HCT116 (cell line): ENCODE measurements around the gene TFF1. TPM values are rescaled to one million over a fixed set of nuclear protein-coding genes. Genes with fewer than 3 reads are reported as not detected.

Experiments used
- ATAC-seq: fragments of 200-7000 bp; cut with Tn5 transposase; 2 replicates; pipeline ENCODE4 v1.9.1; 2020; ENCODE audit warnings: mild to moderate bottlenecking, moderate library complexity
- BruUV-seq: library from RNA; stranded (reverse); fragments of 400-500 nt; replicated peaks from 2 replicates; lab custom pipeline; 2021; lab: Mats Ljungman, UMichigan
- CTCF ChIA-PET: fragments of 300-600 bp; sonication (Branson Sonifier 250); formaldehyde crosslinking; loops from one replicate; lab custom pipeline; 2021; ENCODE audit warnings: antibody characterized with exemption; lab: Charles Lee
- POLR2A ChIA-PET: fragments of 300-600, 350-600 bp; sonication (Branson Sonifier 250); formaldehyde crosslinking; loops from one replicate; lab custom pipeline; 2021; ENCODE audit warnings: antibody characterized with exemption; lab: Charles Lee
- RAD21 ChIA-PET, 2 experiments: fragments of 300-600 bp; sonication (Branson Sonifier 250); formaldehyde crosslinking; loops; one replicate each; lab custom pipeline; 2023; ENCODE audit warnings: low total read pairs in 2 of 2; ENCODE audit not compliant: uncharacterized antibody in 2 of 2, unreplicated experiment in 2 of 2, low non-redundant PET in 1 of 2; lab: Charles Lee
- DNase-seq: peaks from one replicate; pipeline ENCODE4 v3.0.0-alpha.2; 2010; ENCODE audit warnings: low read depth, low spot score
- H2AFZ ChIP-seq: fragments of 200-600 bp; shearing (Covaris generic), sonication (generic); 2 replicates; pipeline ENCODE4 v1.6.1; 2017; ENCODE audit warnings: low read depth, mixed run types, mixed read lengths, antibody characterized with exemption, low read length; ENCODE audit not compliant: poor library complexity, severe bottlenecking
- H3K27ac ChIP-seq: 2 replicates; pipeline ENCODE4 v1.5.1; 2012; ENCODE audit warnings: low read depth, low read length
- H3K27me3 ChIP-seq: fragments of 200-600 bp; sonication (generic); 2 replicates; pipeline ENCODE4 v1.6.1; 2016; ENCODE audit warnings: mixed run types, low read length, mixed read lengths; ENCODE audit not compliant: insufficient read depth
- H3K36me3 ChIP-seq, 2 experiments: fragments of 200-500 bp in 1 of 2; fragments of 200-600 bp in 1 of 2; sonication (Bioruptor generic) in 1 of 2; sonication (generic) in 1 of 2; 2 replicates each; pipeline versions ENCODE4 v1.5.1 to v1.6.1; 2014 to 2016; ENCODE audit warnings: low read length in 2 of 2, inconsistent platforms in 1 of 2, mixed read lengths in 1 of 2, mixed run types in 1 of 2; ENCODE audit not compliant: insufficient read depth in 2 of 2, control insufficient read depth in 1 of 2
- H3K4me1 ChIP-seq, 2 experiments: fragments of 200-600 bp in 1 of 2; sonication (generic) in 1 of 2; 2 replicates each; pipeline versions ENCODE4 v1.5.1 to v1.6.1; 2012 to 2017; ENCODE audit warnings: low read length in 2 of 2, inconsistent platforms in 1 of 2, mild to moderate bottlenecking in 1 of 2, mixed read lengths in 1 of 2, mixed run types in 1 of 2, moderate library complexity in 1 of 2; ENCODE audit not compliant: insufficient read depth in 2 of 2, control insufficient read depth in 1 of 2
- H3K4me2 ChIP-seq: fragments of 200-600 bp; sonication (generic); 2 replicates; pipeline ENCODE4 v1.6.1; 2017; ENCODE audit warnings: mixed run types, low read length, mixed read lengths
- H3K4me3 ChIP-seq, 2 experiments: fragments of 200-600 bp in 1 of 2; sonication (generic) in 1 of 2; replicated peaks in 1 of 2; 2 replicates each; pipeline ENCODE4 v1.5.1; 2011 to 2016; ENCODE audit warnings: low read length in 2 of 2, control low read depth in 1 of 2, low read depth in 1 of 2, mild to moderate bottlenecking in 1 of 2, mixed read lengths in 1 of 2, mixed run types in 1 of 2
- H3K79me2 ChIP-seq: fragments of 200-600 bp; sonication (generic); 2 replicates; pipeline ENCODE4 v1.6.1; 2017; ENCODE audit warnings: mild to moderate bottlenecking, mixed run types, low read length, moderate library complexity, mixed read lengths; ENCODE audit not compliant: insufficient read depth
- H3K9ac ChIP-seq: fragments of 200-600 bp; sonication (generic); 2 replicates; pipeline ENCODE4 v1.6.1; 2016; ENCODE audit warnings: low read length, mixed read lengths
- H3K9me2 ChIP-seq: fragments of 200-600 bp; sonication (generic), shearing (Covaris generic); 2 replicates; pipeline ENCODE4 v1.6.1; 2017; ENCODE audit warnings: mixed run types, mild to moderate bottlenecking, moderate library complexity; ENCODE audit not compliant: insufficient read depth
- H3K9me3 ChIP-seq, 2 experiments: fragments of 200-500 bp in 1 of 2; fragments of 200-600 bp in 1 of 2; sonication (Bioruptor generic) in 1 of 2; sonication (generic) in 1 of 2; 2 replicates each; pipeline ENCODE4 v1.6.1; 2014 to 2017; ENCODE audit warnings: low read length in 2 of 2, mixed read lengths in 2 of 2, inconsistent platforms in 1 of 2, low read depth in 1 of 2, mild to moderate bottlenecking in 1 of 2, mixed run types in 1 of 2, moderate library complexity in 1 of 2; ENCODE audit not compliant: control insufficient read depth in 1 of 2, insufficient read depth in 1 of 2
- H4K20me1 ChIP-seq: fragments of 200-600 bp; sonication (generic), shearing (Covaris generic); 2 replicates; pipeline ENCODE4 v1.6.1; 2017; ENCODE audit warnings: mixed run types, mild to moderate bottlenecking, moderate library complexity; ENCODE audit not compliant: insufficient read depth
- CBX3 ChIP-seq: IDR thresholded peaks from 2 replicates; pipeline ENCODE4 v1.6.1; 2012; ENCODE audit warnings: low read depth
- ELF1 ChIP-seq: IDR thresholded peaks from 2 replicates; pipeline ENCODE4 v1.6.1; 2012; ENCODE audit warnings: low read depth, borderline replicate concordance
- EZH2 ChIP-seq: fragments of 200-600 bp; sonication (generic); IDR thresholded peaks from 2 replicates; pipeline ENCODE4 v1.6.1; 2017; ENCODE audit warnings: antibody characterized with exemption, mixed run types
- EZH2phosphoT487 ChIP-seq: fragments of 200-600 bp; IDR thresholded peaks from 2 replicates; pipeline ENCODE4 v1.6.1; 2018; ENCODE audit warnings: antibody characterized with exemption, borderline replicate concordance
- FOSL1 ChIP-seq: IDR thresholded peaks from 2 replicates; pipeline ENCODE4 v1.6.1; 2012; ENCODE audit warnings: low read depth
- POLR2A ChIP-seq: IDR thresholded peaks from 2 replicates; pipeline ENCODE4 v1.7.0; 2011; ENCODE audit warnings: borderline replicate concordance; ENCODE audit not compliant: insufficient read depth, insufficient read length; ENCODE audit errors: extremely low read depth
- POLR2AphosphoS5 ChIP-seq: IDR thresholded peaks from 2 replicates; pipeline ENCODE4 v1.6.1; 2011; ENCODE audit warnings: mild to moderate bottlenecking, low read depth, low read length, moderate library complexity
- RAD21 ChIP-seq: IDR thresholded peaks from 2 replicates; pipeline ENCODE4 v1.6.1; 2012; ENCODE audit warnings: low read depth, mild to moderate bottlenecking
- SP1 ChIP-seq: IDR thresholded peaks from 2 replicates; pipeline ENCODE4 v1.6.1; 2012; ENCODE audit warnings: low read depth
- ZFX ChIP-seq: fragments of 450-650 bp; IDR thresholded peaks from 2 replicates; pipeline ENCODE4 v1.6.1; 2017
- intact Hi-C: fragments of 100-400 bp; cut with micrococcal nuclease; formaldehyde crosslinking; loops from 2 replicates; pipeline ENCODE4 v1.10.0; 2022
- total RNA-seq: library from RNA; stranded (reverse); gene quantifications from one replicate; pipeline ENCODE4 v1.2.1, GENCODE V29; 2021; ENCODE audit not compliant: unreplicated experiment
- TF ChIP-seq, protein P1 (sequence below), 3 experiments: fragments of 200-600 bp in 1 of 3; sonication (generic) in 1 of 3; IDR thresholded peaks in 2 of 3; conservative IDR thresholded peaks in 1 of 3; 2 replicates each; pipeline ENCODE4 v1.5.1; 2012 to 2017; ENCODE audit warnings: low read depth in 2 of 3, low read length in 2 of 3, antibody characterized with exemption in 1 of 3, borderline replicate concordance in 1 of 3, control low read depth in 1 of 3, mild to moderate bottlenecking in 1 of 3, mixed read lengths in 1 of 3, mixed run types in 1 of 3, moderate library complexity in 1 of 3; ENCODE audit not compliant: insufficient read depth in 1 of 3
- TF ChIP-seq, protein P2 (sequence below): IDR thresholded peaks from 2 replicates; pipeline ENCODE4 v1.6.1; 2011; ENCODE audit warnings: mild to moderate bottlenecking, low read length, moderate library complexity; ENCODE audit not compliant: insufficient replicate concordance; ENCODE audit errors: extremely low read depth

TFF1 gene
- total RNA-seq, 1 experiment from 2014 or later: 0.61 TPM

DNA sequence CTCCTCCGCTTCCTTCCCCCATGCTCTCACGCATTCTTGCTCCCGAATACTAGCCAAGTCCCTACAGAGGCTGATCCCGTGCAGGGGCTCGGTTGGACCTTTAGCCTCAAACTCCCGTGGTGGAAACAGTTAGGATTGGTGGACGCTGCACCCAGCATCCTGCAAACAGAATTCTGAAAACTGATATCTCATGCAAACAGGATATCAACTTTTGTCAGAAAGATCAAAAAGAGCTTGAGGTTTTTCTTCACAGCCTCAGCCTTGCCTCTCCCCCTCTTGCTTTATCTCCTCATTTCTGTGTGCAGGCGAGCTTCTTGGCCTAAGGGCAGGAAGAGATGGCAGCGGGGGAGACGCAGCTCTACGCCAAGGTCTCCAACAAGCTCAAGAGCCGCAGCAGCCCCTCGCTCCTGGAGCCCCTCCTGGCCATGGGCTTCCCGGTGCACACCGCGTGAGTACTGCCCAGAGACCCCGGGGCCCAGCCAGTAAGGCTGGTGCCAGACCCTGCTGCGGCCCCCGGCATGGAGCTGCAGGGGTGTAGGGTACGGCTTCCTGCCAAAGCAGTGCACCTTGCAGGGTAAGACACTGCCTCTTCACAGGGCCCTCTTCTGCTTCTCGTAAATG lies 37.4 kb upstream of the TFF1 start, which contains the start of gene UBASH3A (continued):
- TF ChIP-seq, protein P1, sequence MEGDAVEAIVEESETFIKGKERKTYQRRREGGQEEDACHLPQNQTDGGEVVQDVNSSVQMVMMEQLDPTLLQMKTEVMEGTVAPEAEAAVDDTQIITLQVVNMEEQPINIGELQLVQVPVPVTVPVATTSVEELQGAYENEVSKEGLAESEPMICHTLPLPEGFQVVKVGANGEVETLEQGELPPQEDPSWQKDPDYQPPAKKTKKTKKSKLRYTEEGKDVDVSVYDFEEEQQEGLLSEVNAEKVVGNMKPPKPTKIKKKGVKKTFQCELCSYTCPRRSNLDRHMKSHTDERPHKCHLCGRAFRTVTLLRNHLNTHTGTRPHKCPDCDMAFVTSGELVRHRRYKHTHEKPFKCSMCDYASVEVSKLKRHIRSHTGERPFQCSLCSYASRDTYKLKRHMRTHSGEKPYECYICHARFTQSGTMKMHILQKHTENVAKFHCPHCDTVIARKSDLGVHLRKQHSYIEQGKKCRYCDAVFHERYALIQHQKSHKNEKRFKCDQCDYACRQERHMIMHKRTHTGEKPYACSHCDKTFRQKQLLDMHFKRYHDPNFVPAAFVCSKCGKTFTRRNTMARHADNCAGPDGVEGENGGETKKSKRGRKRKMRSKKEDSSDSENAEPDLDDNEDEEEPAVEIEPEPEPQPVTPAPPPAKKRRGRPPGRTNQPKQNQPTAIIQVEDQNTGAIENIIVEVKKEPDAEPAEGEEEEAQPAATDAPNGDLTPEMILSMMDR (IDR thresholded peaks at IDR 0.05 in 2 of 3, conservative IDR thresholded peaks at IDR 0.05 in 1 of 3; ENCODE audit: borderline replicate concordance in 1 of 3, insufficient read depth in 1 of 3, low read depth in 2 of 3, low read length in 2 of 3): no peak
- TF ChIP-seq EZH2 (no peak), POLR2A (no peak), ELF1 (no peak), POLR2AphosphoS5 (no peak)

DNA sequence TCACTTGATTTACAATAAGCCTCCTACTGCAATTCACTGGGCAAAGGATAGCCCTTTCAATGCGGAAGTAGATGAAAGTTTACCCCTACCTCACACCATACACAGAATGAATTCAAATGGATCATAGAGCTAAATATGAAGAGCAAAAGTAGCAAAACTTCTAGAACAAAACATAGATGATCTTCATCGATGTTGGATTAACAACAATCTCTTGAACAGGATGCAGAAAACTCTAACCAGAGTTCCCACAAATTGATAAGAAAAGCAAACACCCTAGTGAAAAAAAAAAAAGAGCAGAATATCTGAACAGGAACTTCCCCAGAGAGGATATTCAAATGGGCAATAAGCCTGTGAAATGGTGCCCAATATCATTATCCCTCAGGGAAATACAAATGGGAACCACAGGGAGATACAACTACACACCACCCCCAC lies 35.5 kb upstream of the TFF1 start:
- Histone ChIP-seq H3K4me3 (no peak overlapping the region), H3K36me3 (no peaks in the 10 kb centered on the region), H2AFZ (no peak overlapping the region), H3K27ac (no peak overlapping the region), H3K4me2 (no peak overlapping the region), H3K9me3 (no peaks in the 10 kb centered on the region), H3K9ac (no peak overlapping the region), H3K79me2 (no peaks in the 10 kb centered on the region), H3K9me2 (no peaks in the 10 kb centered on the region), H3K27me3 (no peaks in the 10 kb centered on the region), H4K20me1 (no peaks in the 10 kb centered on the region), H3K4me1 (no peaks in the 10 kb centered on the region)
- CTCF ChIA-PET: no interaction called here
- TF ChIP-seq, protein P2, sequence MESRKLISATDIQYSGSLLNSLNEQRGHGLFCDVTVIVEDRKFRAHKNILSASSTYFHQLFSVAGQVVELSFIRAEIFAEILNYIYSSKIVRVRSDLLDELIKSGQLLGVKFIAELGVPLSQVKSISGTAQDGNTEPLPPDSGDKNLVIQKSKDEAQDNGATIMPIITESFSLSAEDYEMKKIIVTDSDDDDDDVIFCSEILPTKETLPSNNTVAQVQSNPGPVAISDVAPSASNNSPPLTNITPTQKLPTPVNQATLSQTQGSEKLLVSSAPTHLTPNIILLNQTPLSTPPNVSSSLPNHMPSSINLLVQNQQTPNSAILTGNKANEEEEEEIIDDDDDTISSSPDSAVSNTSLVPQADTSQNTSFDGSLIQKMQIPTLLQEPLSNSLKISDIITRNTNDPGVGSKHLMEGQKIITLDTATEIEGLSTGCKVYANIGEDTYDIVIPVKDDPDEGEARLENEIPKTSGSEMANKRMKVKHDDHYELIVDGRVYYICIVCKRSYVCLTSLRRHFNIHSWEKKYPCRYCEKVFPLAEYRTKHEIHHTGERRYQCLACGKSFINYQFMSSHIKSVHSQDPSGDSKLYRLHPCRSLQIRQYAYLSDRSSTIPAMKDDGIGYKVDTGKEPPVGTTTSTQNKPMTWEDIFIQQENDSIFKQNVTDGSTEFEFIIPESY: no peak
- TF ChIP-seq SP1 (no peak), RAD21 (no peak), EZH2 (no peak), EZH2phosphoT487 (no peak), CBX3 (no peak), FOSL1 (no peak), ZFX (no peak)
- RAD21 ChIA-PET: no interaction called here
- POLR2A ChIA-PET: no interaction called here
- intact Hi-C loops: no loop called here
- ATAC-seq: no peak
- no TSS peak for BruUV-seq
- DNase-seq: no peak
